GM12864 (cell line): Measurements from ENCODE around the gene ATG2A.

Experiments used
- DNase-seq: peaks from one replicate; pipeline ENCODE4 v3.0.0-alpha.2; 2011; ENCODE audit warnings: low read depth
- H3K4me3 ChIP-seq: 2 replicates; pipeline ENCODE4 v1.5.1; 2011; ENCODE audit warnings: mild to moderate bottlenecking, low read depth, low read length, control low read depth
- TF ChIP-seq, protein P1 (sequence below): IDR thresholded peaks from 2 replicates; pipeline ENCODE4 v1.5.1; 2011; ENCODE audit warnings: low read depth, mild to moderate bottlenecking, moderate library complexity, low read length, control low read depth, inconsistent platforms; ENCODE audit errors: missing control alignments

The ATG2A gene

DNA sequence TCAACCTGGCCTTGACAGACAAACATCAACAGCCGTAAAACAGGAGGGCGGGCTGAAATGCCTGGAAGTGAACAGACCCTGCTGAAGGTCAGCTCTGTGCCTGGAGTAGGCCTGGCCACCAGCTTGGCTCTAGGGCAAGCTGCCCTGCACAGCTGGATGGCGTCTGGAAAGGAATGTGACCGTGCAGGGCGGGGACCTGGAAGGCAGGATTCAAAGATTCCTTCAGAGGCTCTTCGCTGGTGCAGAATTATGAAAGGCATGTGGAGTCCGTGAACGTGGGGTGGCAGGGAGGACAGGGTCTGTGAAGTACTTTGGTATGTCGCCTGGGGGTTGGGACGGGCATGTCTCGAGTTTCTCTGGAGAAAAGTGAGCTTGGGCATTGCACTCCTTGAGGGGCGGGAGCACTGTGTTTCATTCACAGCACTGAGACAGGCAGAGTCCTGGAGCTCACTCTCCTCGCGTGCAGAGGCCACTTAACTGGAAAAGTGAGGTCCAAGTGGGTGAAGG lies 40.1 kb downstream of the ATG2A start:
- H3K4me3 ChIP-seq, result peak overlapping the region; percentile 92
- TF ChIP-seq, protein P1, sequence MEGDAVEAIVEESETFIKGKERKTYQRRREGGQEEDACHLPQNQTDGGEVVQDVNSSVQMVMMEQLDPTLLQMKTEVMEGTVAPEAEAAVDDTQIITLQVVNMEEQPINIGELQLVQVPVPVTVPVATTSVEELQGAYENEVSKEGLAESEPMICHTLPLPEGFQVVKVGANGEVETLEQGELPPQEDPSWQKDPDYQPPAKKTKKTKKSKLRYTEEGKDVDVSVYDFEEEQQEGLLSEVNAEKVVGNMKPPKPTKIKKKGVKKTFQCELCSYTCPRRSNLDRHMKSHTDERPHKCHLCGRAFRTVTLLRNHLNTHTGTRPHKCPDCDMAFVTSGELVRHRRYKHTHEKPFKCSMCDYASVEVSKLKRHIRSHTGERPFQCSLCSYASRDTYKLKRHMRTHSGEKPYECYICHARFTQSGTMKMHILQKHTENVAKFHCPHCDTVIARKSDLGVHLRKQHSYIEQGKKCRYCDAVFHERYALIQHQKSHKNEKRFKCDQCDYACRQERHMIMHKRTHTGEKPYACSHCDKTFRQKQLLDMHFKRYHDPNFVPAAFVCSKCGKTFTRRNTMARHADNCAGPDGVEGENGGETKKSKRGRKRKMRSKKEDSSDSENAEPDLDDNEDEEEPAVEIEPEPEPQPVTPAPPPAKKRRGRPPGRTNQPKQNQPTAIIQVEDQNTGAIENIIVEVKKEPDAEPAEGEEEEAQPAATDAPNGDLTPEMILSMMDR, result no peak
- no peak for DNase-seq

- no peak for DNase-seq
- TF ChIP-seq, protein P1, result no peak
- peak overlapping the region; percentile 92 for H3K4me3 ChIP-seq
These were observed 40.7 kb downstream of the ATG2A start for GRCh38 chr11:64876229-64876750.

- no peak for DNase-seq
- peak overlapping the region; percentile 92 for H3K4me3 ChIP-seq
- TF ChIP-seq, protein P1, result no peak
These were observed 41.4 kb downstream of the ATG2A start for GRCh38 chr11:64875369-64876228.

GRCh38 chr11:64874308-64875240 lies 42.4 kb downstream of the ATG2A start:
- TF ChIP-seq, protein P1, result no peak
- peak overlapping the region; percentile 92 for H3K4me3 ChIP-seq
- DNase-seq, result no peak

DNA sequence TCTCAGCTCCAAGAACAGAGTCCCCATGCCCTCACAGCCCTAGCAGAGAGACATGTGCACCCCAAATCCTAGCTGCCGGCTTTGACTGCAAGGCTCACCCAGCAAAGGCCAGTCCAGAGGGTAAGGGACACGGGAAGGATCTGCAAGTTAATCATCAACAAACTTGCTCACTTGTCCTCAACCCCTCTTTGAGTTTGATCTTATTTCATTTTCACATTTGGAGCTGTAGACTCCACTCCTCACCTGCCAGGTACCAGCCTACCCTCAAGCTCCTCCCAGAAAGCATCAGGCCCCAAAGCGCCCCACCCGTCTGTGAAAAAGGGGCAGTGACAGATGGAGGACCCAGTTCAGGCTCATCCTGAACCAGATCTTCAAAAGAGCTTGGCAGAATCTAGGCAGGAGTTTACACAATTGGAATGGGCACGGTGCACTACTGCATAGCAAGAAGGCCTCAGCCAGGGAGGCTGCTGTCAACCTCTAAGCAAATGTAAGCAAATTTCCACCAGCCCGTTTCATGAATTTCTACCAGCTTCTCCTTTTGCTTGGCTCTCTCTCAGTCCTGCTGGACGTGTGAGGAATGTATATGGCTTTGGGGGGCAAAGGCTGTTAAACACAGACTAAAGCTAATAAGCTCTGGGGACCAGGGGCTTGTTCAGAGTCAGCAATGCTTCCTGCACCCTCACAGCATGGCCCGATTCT lies 44.1 kb downstream of the ATG2A start:
- H3K4me3 ChIP-seq, result peak overlapping the region; percentile 48
- TF ChIP-seq, protein P1, result no peak
- no peak for DNase-seq

DNA sequence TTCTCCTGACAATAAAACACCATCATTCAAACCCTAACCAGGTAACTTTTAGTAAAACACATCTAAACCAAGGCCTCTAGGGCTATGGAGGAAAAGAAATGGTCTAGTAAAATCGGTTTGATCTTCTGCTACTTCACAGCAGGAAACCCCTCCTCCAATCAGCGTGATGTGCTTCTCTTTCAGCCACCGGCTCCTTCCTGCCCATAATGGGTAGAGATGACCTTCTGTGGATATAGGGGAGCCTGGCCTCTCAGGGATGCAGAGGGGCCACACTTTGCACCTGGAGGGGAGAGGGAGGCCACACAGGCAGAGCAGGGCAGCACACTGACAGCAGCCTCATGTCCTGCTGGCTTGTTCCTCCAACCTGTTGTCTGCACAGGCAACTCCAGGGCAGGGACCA lies 45.5 kb downstream of the ATG2A start:
- DNase-seq, result no peak
- H3K4me3 ChIP-seq, result peak overlapping the region; percentile 52
- TF ChIP-seq, protein P1, result no peak
